Mammary epithelial cell (primary cell): Measurements from ENCODE around the gene CBX1.

ENCODE experiments used
- CTCF ChIP-seq, 2 donors: IDR thresholded peaks in 1 of 2; conservative IDR thresholded peaks in 1 of 2; 2 replicates each; pipeline ENCODE4 v1.5.1; 2011 to 2012; ENCODE audit warnings: inconsistent platforms in 2 of 2, low read length in 2 of 2, mild to moderate bottlenecking in 2 of 2, control low read depth in 1 of 2, low read depth in 1 of 2; ENCODE audit not compliant: insufficient read depth in 1 of 2; ENCODE audit errors: extremely low read depth in 1 of 2
- EZH2 ChIP-seq: IDR thresholded peaks from 2 replicates; pipeline ENCODE4 v1.6.1; 2012; ENCODE audit warnings: low read length, inconsistent platforms, borderline replicate concordance

GRCh38 chr17:48027322-48027981 is 73.8 kb downstream of the CBX1 start:
- TF ChIP-seq CTCF (conservative IDR thresholded peaks at IDR 0.05 in 1 of 2, IDR thresholded peaks at IDR 0.05 in 1 of 2; ENCODE audit: extremely low read depth in 1 of 2, insufficient read depth in 1 of 2, low read depth in 1 of 2, low read length in 2 of 2) (no peak), EZH2 (no peak)
